C4-2B (cell line): ENCODE results near the gene ATP5F1E.
A peak's percentile ranks its signal among the peaks of the same experiment; 100 is the strongest.

ENCODE experiments used
- H3K27ac ChIP-seq: fragments of 450-650 bp; 2 replicates; pipeline ENCODE4 v1.5.1; 2017
- CTCF ChIP-seq: fragments of 450-650 bp; conservative IDR thresholded peaks from 2 replicates; pipeline ENCODE4 v1.5.1; 2017; ENCODE audit warnings: mild to moderate bottlenecking
- ZFX ChIP-seq: fragments of 450-650 bp; IDR thresholded peaks from 2 replicates; pipeline ENCODE4 v1.6.1; 2017

Gene ATP5F1E

GRCh38 chr20:59071216-59071615 lies 39.1 kb upstream of the ATP5F1E start:
- no peak overlapping the region for H3K27ac ChIP-seq
- TF ChIP-seq ZFX = no peak
- TF ChIP-seq CTCF = no peak

- TF ChIP-seq CTCF = no peak
- no peak for TF ChIP-seq ZFX
- no peak overlapping the region for H3K27ac ChIP-seq
These were observed 36.9 kb upstream of the ATP5F1E start for GRCh38 chr20:59069026-59069425.

DNA sequence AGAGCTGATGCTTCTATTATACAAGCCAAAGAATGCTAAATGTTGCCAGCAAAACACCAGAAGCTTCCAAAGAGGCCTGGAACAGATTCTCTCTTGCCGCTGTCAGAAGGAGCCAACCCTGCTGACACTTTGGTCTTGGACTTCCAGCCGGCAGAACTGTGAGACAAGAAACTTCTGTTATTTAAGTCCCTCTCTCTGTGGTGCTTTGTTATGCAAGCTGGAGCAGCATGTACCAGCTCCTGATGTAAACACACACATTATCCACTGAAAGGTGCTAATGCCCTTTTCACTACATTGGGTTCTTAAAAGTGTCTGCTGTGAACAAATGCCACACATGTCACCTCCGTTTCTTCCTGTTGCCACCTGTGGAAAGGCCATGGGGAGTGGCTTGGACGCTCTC lies 36.4 kb upstream of the ATP5F1E start:
- no peak for TF ChIP-seq ZFX
- no peak for TF ChIP-seq CTCF
- H3K27ac ChIP-seq = no peak overlapping the region

DNA sequence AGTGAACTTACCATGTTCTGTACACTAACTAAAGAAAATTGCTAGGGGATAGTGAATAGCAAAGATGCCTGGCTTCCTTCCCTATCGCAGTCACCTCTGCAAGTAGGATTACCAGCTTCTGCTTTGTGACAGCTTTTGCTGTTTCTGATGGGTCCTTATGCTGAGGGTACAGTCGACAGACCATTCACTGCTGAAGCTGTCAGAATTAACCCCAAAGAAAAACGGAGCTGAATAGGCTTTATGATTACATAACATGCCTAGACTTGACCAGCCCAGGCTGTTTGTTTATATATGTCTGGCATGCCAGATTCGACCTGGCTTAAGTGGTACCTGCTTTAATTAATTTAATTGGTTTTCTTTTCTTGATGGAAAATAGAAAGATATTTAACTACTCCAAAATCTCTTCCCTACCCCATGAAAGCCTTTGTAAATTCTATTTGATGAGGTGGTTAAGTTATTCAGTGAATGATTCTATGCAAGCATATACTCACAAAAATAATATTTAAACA lies 32.1 kb upstream of the ATP5F1E start:
- no peak overlapping the region for H3K27ac ChIP-seq
- TF ChIP-seq ZFX = no peak
- no peak for TF ChIP-seq CTCF

- TF ChIP-seq ZFX (no peak), CTCF (no peak)
- H3K27ac ChIP-seq = no peak overlapping the region
These were observed 31.5 kb upstream of the ATP5F1E start for GRCh38 chr20:59063358-59064213.

DNA sequence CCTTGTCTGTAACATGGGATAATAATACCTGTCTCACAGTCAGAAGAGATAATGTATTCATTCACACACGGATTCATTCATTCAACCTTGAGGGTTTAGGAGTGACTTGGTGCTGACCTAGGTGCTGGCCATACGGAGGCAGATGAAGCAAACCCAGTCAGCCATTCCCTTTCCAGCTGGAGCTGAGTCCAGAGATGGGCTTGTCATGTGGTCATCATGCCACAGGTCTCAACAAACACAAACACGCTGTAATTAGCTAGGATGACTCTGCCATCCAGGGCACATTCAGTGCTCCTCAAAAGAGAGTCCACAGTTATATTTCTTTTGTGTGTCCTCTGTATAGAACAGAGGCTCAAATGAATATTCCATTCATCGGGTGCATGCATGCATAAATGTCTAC lies 29.9 kb upstream of the ATP5F1E start:
- TF ChIP-seq ZFX (no peak), CTCF (no peak)
- no peak overlapping the region for H3K27ac ChIP-seq

- TF ChIP-seq CTCF (peak; percentile 62), ZFX (no peak)
These were observed 23.2 kb upstream of the ATP5F1E start for GRCh38 chr20:59055302-59055701.

More at GRCh38 chr20:59055302-59055701, 23.2 kb upstream of the ATP5F1E start:
- no peak overlapping the region for H3K27ac ChIP-seq
